H4 (cell line): ENCODE results near the gene APOBEC3H. TPM values are rescaled to one million over a fixed set of nuclear protein-coding genes. Genes with fewer than 3 reads are reported as not detected.
"Not testable (repeated sequence)": the region's sequence is repeated elsewhere in the genome, so short reads cannot be mapped to it uniquely, and the experiment has no call there.

Experiments used
- DNase-seq: peaks from one replicate; pipeline ENCODE4 v3.0.0-alpha.2; 2015; ENCODE audit warnings: low spot score
- total RNA-seq: library from RNA; depleted of rRNA; stranded (reverse); fragments of >200 nt; shearing (Covaris generic); gene quantifications from 2 replicates; pipeline ENCODE4 v1.2.3, GENCODE V29; 2014; rRNA removed

APOBEC3H gene
- total RNA-seq, result 1.4 and 2.6 TPM in 2 replicates

DNA sequence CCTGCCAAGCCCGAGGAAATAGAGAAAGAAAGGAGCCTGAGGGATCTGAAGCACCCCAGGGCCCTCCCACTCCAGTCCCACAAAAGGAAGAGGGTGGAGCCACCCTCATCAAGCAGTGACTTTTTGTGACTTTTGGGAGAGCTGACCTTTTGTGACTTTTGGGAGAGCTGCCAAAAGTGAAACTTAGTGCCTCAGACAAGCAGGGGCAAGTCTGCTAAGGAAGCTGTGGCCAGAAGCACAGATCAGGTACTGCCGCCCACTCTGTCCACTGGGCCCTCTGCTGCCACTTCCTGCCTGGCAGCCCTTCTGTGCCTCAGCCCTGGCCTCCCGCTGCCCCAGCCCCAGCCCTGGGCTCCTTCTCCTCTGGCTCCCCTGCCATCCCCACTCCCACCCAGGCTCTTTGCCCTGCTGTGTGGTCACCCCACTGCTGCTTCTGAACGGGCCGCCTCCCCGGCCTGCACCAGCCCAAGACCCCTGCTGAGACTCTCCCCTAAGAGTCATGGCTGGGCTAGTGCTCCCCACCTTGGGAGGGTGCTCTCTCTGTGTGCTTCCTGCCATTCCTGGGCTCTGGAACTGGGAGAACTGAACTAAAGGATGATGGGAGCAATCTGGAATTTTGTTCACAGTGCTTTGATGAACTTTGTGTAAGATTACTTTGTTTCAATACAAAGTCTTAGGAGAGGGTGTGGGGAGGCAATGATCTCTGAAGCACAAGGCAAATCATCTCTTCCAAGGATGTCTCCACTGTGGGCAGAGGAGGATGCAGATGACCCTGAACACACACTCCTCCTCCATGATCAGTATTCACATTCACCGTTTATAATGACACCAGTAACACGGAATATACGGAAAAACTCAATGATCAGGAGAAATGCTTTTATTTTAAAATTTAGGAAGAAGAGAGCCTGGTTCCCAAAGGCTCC, at the start of gene APOBEC3H:
Gene APOBEC3H (plus strand): TSS at position 147 of the 923 bp plus-strand sequence. CDS start 3,035 bp downstream, outside the sequence.
- DNase-seq, result peak; percentile 43

DNA sequence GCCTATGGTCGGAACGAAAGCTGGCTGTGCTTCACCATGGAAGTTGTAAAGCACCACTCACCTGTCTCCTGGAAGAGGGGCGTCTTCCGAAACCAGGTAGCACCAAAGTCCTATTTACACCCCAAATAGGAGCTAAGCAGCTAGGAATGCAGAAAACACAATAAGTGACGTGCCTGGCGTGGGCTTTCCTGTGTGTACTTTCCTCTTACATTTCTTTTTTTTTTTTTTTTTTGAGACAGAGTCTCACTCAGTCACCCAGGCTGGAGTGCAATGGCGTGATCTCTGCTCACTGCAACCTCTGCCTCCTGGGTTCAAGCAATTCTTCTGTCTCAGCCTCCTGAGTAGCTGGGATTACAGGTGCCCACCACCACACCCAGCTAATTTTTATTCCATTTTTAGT, 47.6 kb upstream of the APOBEC3H start:
- DNase-seq, result not testable (repeated sequence)

DNA sequence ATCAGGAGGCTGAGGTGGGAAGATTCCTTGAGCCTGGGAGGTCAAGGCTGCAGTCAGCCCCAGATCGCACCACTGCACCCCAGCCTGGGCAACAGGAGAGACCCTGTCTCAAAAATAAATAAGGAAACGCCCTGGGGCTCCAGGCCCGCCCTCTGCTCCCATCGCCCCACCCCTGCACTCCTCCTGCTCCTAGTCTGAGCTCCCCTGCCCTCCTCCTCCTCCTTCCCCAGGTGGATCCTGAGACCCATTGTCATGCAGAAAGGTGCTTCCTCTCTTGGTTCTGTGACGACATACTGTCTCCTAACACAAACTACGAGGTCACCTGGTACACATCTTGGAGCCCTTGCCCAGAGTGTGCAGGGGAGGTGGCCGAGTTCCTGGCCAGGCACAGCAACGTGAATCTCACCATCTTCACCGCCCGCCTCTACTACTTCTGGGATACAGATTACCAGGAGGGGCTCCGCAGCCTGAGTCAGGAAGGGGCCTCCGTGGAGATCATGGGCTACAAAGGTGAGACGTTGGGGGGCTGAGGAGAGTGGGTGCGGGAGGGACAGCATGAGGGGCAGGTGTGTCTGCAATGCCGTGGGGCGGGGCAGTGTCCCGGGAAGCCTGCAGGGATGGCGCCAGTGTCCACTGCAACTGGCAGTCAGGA, 45.1 kb upstream of the APOBEC3H start:
- not testable (repeated sequence) for DNase-seq

DNA sequence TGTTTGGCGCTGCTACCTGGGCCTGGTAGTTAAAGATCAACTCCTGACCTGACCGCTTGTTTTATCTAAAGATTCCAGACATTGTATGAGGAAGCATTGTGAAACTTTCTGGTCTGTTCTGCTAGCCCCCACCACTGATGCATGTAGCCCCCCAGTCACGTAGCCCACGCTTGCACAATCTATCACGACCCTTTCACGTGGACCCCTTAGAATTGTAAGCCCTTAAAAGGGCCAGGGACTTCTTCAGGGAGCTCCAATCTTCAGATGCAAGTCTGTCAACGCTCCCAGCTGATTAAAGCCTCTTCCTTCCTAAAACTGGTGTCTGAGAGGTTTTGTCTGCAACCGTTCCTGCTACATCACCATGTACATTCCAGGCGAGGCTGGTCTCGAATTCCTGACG, 41.4 kb upstream of the APOBEC3H start:
- no peak for DNase-seq

DNA sequence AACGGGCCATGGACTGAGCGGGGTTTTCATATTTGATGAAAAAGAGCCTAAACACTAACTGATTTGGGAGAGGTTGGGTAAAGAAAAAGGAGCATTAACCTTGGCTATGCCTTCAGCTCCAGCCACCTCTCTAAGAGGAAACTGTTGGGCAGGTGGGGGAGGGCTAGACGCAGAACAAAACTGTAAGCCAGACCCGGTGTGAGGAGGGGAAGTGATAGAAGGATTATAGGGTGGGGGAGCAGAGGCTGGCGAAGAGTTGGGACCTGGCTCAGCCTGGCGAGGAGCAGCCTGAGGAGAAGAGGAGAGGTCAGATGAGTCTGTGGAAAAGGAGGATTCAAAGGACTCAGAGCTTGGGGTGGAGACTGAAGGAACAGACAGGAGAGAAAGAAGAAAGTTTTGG, 35.8 kb upstream of the APOBEC3H start:
- not testable (repeated sequence) for DNase-seq

DNA sequence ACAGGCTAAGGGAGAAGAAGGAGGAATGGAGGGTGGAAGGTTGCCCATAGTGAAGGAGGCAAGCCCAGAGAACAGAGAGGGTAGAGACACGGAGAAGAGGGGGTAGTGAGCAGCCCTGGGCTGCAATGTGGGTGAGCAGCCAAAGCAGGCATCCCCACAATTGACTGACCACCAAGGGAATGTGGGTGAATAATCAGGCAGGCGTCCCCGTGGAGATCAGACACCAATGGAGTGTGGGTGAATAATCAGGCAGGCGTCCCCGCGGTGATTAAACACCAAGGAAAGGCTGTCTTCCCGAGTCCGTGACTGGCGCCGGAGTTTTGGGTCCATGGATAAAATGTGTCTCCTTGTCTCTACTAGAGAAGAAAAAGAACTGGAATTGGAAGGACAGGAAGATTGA, 35.1 kb upstream of the APOBEC3H start:
- not testable (repeated sequence) for DNase-seq

DNA sequence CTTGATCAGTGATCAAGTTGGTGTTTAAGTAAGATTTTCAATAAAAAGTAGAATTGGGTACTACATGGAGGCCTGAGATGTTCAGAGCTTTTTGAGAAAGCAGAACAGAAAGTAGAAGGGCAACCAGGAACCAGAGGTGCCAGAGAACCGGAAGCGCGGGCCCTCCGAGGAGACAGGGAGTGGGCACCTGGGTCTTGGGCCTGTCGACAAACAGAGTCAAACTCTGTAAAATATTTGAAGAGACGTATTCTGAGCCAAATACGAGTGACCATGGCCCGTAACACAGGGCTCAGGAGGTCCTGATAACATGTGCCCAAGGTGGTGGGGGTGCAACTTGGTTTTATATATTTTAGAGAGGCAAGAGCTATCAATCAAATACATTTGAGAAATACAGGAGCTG, 33.1 kb upstream of the APOBEC3H start:
- DNase-seq, result not testable (repeated sequence)

DNA sequence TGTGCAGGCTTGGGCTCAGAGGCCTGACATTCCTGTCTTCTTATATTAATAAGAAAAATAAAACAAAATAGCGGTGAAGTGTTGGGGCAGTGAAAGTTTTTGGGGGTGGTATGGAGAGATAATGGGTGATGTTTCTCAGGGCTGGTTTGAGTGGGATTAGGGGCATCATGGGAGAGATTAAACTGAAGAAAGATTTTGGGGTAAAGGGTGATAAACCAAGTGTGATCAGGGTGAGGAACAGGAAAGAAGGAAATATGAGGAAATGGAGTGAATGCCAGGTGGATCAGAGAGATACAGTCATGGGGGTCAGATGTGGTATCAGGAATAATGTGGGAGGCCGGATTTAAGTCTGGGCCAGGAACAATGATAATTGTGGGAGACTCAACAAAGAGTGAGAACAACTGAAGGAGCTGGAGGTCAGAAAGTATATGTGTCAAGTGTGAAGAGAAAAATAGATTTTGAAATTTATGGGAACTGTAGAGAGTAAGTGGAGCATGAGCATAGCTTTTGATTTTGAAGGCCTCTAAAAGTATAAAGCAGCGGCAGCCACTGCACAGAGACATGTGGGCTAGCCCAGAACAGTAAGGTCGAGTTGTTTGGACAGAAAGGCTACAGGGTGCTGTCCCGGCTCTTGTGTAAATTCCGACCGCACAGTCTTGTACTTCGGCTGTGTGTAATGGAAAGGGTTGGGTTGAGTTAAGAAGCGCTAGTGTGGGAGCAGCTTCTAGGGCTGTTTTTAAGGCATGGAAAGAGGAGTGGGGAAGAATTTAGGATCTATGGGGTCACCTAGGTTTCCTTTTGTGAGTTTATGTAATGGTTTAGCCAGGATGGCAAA, 30.4 kb upstream of the APOBEC3H start:
- not testable (repeated sequence) for DNase-seq

DNA sequence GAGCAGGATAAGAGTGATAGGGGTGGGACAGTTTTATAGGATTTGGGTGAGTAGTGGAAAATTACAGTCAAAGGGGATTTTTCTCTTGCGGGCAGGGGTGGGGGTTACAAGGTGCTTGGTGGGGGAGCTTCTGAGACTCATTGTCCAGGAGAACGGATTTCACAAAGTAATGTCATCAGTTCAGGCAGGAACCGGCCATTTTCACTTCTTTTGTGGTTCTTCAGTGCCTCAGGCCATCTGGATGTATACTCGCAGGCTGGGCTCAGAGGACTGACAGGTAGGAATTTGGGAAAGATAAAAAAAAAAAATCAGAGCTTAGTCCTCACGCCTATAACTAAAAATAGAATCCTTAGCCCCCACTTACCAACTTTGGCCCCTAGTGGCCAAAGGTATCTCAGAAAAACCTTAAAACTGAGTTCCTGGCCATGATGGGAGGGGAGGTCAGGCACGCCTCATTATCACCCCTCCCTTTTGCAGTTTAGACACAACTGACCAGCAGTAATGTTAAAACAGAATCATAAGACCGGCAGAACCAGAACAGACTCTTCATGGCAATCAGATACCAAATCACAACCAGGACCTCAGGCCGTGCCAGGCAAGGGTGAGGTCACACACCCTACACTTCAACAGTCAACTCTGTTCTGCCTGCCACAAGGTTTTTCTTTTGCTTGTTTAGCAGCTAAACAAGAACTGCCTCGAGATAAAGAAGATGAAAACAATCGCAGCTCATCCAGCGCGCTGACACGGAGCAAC, 28.8 kb upstream of the APOBEC3H start:
- no peak for DNase-seq

DNA sequence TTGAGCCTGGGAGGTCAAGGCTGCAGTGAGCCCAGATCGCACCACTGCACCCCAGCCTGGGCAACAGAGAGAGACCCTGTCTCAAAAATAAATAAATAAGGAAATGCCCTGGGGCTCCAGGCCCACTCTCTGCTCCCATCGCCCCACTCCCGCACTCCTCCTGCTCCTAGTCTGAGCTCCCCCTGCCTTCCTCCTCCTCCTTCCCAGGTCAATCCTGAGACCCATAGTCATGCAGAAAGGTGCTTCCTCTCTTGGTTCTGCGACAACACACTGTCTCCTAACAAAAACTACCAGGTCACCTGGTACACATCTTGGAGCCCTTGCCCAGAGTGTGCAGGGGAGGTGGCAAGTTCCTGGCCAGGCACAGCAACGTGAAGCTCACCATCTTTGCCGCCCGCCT, 26.9 kb upstream of the APOBEC3H start:
- no peak for DNase-seq

DNA sequence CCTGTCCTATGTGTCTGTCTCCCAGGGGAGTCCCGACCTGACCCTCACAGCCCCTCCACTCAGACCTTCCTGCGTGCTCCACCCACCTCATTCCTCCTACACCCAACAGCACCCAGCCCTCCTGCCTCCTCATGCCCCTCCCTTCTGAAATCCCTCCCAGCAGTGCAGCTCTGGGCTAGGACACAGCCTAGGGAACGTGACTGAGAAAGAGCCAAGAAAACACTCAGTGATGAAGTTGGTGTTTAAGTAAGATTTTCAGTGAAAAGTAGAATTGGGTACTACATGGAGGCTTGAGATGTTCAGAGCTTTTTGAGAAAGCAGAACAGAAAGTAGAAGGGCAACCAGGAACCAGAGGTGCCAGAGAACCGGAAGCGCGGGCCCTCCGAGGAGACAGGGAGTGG, 24.5 kb upstream of the APOBEC3H start:
- not testable (repeated sequence) for DNase-seq

DNA sequence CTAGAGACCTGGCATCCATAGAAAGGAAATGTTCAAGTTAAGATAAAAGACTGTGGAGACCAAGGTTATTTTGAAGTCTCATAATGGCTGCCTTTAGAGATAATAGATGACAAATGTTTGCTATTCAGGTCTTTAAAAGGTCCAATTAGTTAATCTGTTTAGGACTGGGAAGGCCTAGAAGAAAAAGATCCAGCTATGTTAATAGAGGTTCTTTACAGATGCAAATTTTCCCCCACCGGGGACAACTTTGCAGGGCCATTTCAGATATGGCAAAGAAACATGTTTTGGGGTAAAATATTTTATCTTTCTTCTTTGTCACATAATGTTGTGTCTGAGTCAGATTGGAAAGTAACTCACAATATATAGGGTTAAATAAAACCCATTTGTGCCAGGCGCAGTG, 23.1 kb upstream of the APOBEC3H start:
- DNase-seq, result no peak

DNA sequence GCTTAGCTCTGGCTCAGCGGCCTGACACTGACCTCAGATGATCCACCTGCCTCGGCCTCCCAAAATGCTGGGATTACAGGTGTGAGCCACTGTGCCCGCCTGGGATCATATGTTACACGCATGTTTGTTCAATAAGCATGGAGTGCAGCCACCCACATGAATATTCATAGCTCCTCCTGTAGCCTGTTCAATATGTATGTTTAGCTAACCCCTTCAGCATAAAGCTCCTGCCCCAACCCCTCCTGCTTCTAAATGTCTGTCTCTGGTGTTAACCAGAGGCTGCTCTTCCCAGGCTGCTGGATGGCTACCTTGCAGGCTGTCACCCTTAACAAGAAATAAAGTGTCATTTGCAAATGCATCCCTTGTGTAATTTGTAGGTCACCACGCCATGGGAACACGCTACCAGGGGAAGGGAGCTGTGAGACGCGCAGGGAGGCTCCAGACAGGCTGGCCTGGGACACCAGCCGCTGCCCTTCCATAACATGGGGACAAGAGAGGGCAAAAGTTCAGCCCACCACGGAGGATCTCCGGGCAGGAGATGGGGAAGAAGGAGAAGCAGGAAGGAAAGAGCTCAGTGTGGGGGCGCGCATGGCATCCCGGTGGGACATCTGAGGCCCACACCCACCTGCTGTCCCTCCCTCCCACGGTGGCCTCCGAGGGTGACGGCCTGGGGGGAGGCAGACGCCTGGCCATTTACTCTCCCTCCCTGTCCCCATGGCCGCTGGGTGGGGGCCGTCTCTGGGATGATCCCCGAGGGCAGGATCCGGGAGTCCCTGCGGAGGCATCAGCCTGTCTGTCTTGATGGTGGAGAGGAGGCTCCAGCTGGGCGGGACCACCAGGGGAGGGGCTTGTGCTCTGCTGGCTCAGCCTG, 20.7 kb upstream of the APOBEC3H start:
- DNase-seq, result not testable (repeated sequence)

DNA sequence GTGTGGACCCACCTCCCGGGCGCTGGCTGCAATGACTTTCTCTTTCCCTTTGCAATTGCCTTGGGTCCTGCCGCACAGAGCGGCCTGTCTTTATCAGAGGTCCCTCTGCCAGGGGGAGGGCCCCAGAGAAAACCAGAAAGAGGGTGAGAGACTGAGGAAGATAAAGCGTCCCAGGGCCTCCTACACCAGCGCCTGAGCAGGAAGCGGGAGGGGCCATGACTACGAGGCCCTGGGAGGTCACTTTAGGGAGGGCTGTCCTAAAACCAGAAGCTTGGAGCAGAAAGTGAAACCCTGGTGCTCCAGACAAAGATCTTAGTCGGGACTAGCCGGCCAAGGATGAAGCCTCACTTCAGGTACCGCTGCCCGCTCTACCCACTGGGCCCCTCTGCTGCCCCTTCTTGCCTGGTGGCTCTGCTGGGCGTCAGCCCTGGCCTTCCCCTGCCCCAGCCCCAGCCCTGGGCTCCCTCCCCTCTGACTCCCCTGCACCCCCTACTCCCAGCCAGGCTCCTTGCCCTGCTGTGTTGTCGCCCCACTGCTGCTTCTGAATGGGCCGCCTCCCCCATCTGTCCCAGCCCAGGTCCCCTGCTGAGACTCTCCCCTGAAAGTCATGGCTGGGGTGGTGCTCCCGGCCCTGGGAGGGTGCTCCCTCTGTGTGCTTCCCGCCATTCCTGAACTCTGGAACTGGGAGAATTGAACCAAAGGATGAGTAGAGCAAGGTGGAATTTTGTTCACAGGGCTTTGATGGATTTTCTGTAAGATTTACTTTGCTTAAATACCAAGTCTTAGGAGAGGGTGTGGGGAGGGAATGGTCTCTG, 19.8 kb upstream of the APOBEC3H start, which contains the start of gene APOBEC3G:
Gene APOBEC3G (plus strand): TSS at position 250 of the 815 bp plus-strand sequence. CDS start 87 bp downstream, at position 337.
- peak; percentile 51 for DNase-seq

DNA sequence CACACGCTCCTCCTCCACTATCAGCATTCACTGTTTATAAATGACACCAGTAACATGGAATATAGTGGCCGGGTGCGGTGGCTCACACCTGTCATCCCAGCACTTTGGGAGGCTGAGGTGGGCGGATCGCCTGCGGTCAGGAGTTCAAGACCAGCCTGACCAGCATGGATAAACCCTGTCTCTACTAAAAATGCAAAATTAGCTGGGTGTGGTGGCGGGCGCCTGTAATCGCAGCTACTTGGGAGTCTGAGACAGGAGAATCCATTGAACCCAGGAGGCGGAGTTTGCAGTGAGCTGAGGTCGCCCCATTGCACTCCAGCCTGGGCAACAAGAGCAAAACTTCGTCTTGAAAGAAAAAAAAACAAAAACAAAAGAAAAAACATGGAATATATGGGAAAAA, 19.1 kb upstream of the APOBEC3H start:
- DNase-seq, result not testable (repeated sequence)

DNA sequence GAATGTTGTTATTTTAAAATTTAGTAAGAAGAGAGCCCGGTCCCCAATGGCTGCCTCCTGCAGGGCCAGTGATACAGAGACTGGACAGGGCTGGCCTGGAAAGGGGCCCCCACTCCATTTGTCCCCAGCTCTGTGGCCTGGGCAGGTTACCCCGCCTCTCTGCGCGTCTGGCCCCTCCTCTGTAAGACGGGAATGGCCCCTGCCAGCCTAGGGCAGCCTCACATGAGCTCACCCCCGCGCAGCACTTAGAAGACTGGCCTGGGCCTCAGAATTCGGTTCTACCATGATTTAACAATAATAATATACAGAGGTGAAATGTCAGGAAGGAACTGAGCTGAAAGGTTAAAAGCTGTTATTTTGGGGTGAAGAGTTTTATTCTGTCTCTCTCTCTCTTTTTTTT, 18.7 kb upstream of the APOBEC3H start:
- no peak for DNase-seq

DNA sequence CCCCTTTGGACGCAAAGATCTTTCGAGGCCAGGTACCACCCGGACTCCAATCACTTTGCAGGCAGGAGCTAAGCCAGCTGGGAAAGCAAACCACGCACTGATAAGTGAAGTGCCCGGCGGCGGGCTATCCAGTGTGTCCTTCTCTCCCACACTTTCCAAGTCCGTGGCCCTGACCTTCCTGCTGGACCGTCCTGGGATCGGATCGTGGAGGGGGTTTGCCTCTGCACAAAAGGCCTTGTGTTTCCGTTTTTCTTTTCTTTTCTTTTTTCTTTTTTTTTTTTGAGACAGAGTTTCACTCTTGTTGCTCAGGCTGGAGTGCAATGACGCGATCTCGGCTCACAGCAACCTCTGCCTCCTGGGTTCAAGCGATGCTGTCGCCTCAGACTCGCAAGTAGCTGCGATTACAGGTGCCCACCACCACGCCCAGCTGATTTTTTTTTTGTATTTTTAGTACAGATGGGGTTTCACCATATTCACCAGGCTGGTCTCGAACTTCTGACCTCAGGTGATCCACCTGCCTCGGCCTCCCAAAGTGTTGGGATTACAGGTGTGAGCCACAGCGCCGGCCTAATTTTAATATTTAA, 17.9 kb upstream of the APOBEC3H start:
- not testable (repeated sequence) for DNase-seq

DNA sequence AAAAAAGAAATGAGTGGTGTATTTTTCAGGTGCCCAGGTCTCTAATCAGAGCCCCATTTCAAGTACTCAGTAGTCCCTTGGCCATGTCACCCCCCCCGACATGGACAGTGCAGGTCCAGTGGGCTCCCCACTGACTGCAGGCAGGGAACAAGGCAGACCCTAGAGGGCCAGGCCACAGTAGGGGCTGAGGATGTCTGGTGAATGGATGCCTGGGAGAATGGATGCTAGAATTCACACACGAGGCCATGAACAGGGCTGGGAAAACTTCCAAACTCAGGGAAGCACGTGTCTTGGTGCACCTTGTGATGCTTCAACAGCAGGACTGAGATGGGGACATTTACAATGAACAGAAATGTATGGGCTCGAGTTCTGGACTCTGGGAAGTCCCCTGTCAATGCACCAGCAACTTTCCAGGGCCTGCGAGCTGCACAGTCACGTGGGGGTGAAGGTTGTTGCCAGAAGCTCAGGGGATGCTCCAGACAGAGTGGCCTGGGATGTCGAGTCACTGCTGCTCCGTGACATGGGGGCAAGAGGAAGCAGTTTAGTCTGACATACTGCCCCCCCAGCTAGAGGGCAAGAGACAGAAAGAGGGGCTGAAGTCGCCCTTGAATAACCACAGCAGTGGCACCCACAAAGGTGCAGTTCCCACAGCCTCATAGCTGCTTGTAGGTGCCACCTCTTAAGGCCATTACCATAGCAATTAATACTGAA, 16.8 kb upstream of the APOBEC3H start:
- no peak for DNase-seq
